ENCODE measurements around the gene PPP1R9B. TPM values are rescaled to one million over a fixed set of nuclear protein-coding genes. Genes with fewer than 3 reads are reported as not detected.

PPP1R9B gene
- total RNA-seq, 1 experiment from 2014 or later, result 23.0 TPM

DNA sequence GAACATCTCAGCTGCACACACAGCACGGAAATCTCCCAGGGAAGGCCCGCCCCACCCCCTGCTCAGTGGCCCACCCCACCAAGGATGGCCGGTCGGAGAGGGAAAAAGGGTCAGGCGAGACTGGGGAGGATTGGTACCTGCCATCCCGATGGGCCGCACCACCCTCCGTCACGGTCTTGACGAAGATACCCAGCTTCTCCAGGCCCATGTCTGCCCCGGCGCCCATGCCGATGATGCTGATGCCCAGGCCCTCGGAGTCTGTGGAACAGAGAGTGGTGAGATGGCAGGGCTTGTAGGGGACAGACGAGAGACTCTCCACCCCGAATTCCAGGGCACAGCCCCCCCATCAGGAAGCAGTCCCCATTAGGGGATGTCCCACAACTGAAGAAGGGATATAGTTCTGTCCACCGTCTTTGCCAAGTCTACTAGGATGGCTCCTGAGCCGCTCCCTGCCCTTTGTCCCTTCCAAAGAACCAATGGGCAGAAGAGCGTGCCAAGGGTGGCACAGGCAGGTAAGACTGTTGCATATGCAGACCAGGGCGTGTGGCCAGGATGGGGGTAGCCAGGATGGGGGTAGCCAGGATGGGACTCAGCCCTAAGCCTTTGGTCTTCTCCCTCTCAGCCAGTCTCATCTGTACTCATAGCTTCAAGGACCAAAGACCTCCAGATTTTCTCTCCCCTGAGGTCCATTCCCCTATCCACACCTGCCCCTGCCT lies 6.9 kb downstream of the PPP1R9B start:
- Histone ChIP-seq H3K23ac (ENCODE audit: insufficient read length, low read depth, low read length) (no peak overlapping the region), H2AK5ac (ENCODE audit: insufficient read length, low read length) (no peak overlapping the region), H3K27me3 (ENCODE audit: insufficient read depth, low read length) (no peaks in the 10 kb centered on the region), H3K23me2 (ENCODE audit: insufficient read length, low read depth, low read length, poor library complexity, severe bottlenecking) (peaks cover 5% of the 10 kb centered on the region), H3K4me1 (ENCODE audit: insufficient read depth, low read length) (no peaks in the 10 kb centered on the region; the same call in 1 of the 2 replicates), H3T11ph (ENCODE audit: low read length) (no peak overlapping the region), H4K8ac (replicated peaks; ENCODE audit: insufficient read length, low read depth, low read length) (no peak overlapping the region), H3K79me2 (ENCODE audit: insufficient read depth, low read length) (no peaks in the 10 kb centered on the region), H2BK20ac (ENCODE audit: low read depth, low read length, poor library complexity, severe bottlenecking) (no peak overlapping the region), H3K4ac (ENCODE audit: low read depth, low read length) (no peak overlapping the region), H3K18ac (ENCODE audit: insufficient read length, low read depth, low read length) (no peak overlapping the region), H3K14ac (ENCODE audit: insufficient read depth, low read length) (no peak overlapping the region), H4K5ac (ENCODE audit: insufficient read length, low read depth, low read length) (no peak overlapping the region), H2BK120ac (ENCODE audit: low read depth, low read length, poor library complexity, severe bottlenecking) (no peak overlapping the region), H3K9ac (ENCODE audit: extremely low read depth, insufficient read length, low read length) (no peak overlapping the region), H3K9me3 (ENCODE audit: control insufficient read depth, low read depth, low read length) (no peaks in the 10 kb centered on the region), H3K27ac (ENCODE audit: insufficient read length, low read depth, low read length) (no peak overlapping the region), H2BK5ac (ENCODE audit: insufficient read length, low read length) (no peak overlapping the region), H2AFZ (ENCODE audit: low read length) (no peak overlapping the region), H3K79me1 (ENCODE audit: insufficient read depth, low read depth, low read length, poor library complexity, severe bottlenecking) (no peaks in the 10 kb centered on the region), H4K91ac (ENCODE audit: insufficient read length, low read depth, low read length) (no peak overlapping the region), H2BK15ac (ENCODE audit: low read depth, low read length) (no peak overlapping the region), H2BK12ac (ENCODE audit: insufficient read length, low read depth, low read length) (no peak overlapping the region), H4K20me1 (ENCODE audit: control insufficient read depth, insufficient read depth, insufficient read length) (peaks cover 2% of the 10 kb centered on the region), H3K4me2 (ENCODE audit: insufficient read depth, insufficient read length, low read length) (no peak overlapping the region), H3K56ac (ENCODE audit: insufficient read length, low read depth, low read length) (no peak overlapping the region)
- WGBS (ENCODE audit: extremely low coverage, insufficient read length, low lambda C conversion rate), result no CpG with 5 or more reads among the region's 20 CpGs
- TF ChIP-seq, protein P1, sequence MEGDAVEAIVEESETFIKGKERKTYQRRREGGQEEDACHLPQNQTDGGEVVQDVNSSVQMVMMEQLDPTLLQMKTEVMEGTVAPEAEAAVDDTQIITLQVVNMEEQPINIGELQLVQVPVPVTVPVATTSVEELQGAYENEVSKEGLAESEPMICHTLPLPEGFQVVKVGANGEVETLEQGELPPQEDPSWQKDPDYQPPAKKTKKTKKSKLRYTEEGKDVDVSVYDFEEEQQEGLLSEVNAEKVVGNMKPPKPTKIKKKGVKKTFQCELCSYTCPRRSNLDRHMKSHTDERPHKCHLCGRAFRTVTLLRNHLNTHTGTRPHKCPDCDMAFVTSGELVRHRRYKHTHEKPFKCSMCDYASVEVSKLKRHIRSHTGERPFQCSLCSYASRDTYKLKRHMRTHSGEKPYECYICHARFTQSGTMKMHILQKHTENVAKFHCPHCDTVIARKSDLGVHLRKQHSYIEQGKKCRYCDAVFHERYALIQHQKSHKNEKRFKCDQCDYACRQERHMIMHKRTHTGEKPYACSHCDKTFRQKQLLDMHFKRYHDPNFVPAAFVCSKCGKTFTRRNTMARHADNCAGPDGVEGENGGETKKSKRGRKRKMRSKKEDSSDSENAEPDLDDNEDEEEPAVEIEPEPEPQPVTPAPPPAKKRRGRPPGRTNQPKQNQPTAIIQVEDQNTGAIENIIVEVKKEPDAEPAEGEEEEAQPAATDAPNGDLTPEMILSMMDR (conservative IDR thresholded peaks at IDR 0.05), result no peak
- DNase-seq, result no peak
- no peaks in the 10 kb centered on the region for H3K9me3 Mint-ChIP-seq
- peaks cover 30 to 46% of the 10 kb centered on the region in 2 experiments for H3K4me1 Mint-ChIP-seq
- H3K27ac Mint-ChIP-seq, result peak overlapping the region in 1 of 3 experiments; percentile 38; a peak in 1 of 7 replicates
- peaks cover 24 to 66% (median 54%) of the 10 kb centered on the region in 3 experiments; a peak in 6 of 7 replicates for H3K36me3 Mint-ChIP-seq (ENCODE audit: insufficient read depth in 1 of 3, low read depth in 3 of 3)
- peaks cover 5% of the 10 kb centered on the region; the same call in 1 of the 2 replicates for H3K27me3 Mint-ChIP-seq (ENCODE audit: low read depth)
- no peak overlapping the region for H3K4me3 Mint-ChIP-seq
